ENCODE measurements around the gene CEND1.

Gene CEND1

DNA sequence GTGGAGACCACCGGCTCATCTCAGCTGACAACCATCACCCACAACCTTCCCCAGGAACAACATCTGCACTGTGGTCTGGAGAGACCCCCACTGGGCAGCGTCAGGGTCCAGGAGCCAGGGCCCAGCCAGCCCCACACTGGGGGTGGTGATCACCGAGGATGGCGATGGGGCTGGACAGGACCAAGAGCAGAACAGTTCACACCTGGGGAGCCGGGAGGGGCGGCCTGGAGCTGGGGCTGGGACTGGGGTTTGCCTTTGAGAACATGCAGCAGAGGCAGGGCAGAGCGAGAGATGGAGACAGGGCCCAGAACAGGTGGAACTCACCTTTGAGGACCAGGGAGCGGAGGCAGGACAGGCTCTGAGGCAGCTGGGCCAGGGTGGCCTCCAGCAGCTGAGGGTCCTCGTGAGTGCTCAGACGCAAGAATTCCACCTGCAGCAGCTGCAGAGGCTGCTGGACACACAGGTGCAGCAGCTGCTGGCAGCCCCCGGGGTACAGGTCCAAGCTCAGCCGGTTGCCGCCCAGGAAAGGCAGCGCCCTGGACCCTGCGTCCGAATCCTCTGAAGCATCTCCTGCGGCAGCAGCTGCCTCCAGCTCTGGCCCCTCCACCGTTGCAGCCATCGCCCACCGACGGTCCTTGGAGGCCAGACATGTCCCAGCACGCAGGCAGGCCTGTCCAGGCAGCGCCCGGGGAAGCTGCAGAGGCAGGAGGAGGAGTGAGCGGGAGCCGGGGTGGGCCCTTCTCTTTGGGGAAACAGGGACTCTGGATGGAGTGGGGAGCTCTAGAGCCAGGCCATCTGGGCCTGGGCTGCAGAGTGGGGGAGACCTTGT lies 14.1 kb upstream of the CEND1 start:
- Histone ChIP-seq H3K9me3 (replicated peaks; ENCODE audit: insufficient read depth, low read length) (no peaks in the 10 kb centered on the region), H3K9me2 (replicated peaks; ENCODE audit: insufficient read depth, low read length) (no peaks in the 10 kb centered on the region), H3K36me3 (replicated peaks; ENCODE audit: insufficient read depth, low read length) (no peaks in the 10 kb centered on the region), H3F3A (ENCODE audit: insufficient read depth, low read length) (peaks cover 13% of the 10 kb centered on the region), H3K9ac (ENCODE audit: low read length) (peak overlapping the region; percentile 85), H4K20me1 (ENCODE audit: insufficient read depth, low read length) (no peaks in the 10 kb centered on the region), H3K27me3 (replicated peaks; ENCODE audit: insufficient read depth, low read length) (no peaks in the 10 kb centered on the region), H3K27ac (ENCODE audit: low read length) (no peak overlapping the region; the same call in 1 of the 2 replicates), H3K4me1 (ENCODE audit: low read length) (peaks cover 8% of the 10 kb centered on the region; the same call in 1 of the 2 replicates), H3K4me3 (ENCODE audit: low read length) (peak overlapping the region; percentile 95), H3K4me2 (ENCODE audit: low read depth, low read length) (peak overlapping the region; percentile 98), H3K79me2 (ENCODE audit: low read length) (peaks cover 42% of the 10 kb centered on the region), H2AFZ (ENCODE audit: low read length) (peak overlapping the region; percentile 74)
- no peak for DNase-seq
- TF ChIP-seq, protein P1, sequence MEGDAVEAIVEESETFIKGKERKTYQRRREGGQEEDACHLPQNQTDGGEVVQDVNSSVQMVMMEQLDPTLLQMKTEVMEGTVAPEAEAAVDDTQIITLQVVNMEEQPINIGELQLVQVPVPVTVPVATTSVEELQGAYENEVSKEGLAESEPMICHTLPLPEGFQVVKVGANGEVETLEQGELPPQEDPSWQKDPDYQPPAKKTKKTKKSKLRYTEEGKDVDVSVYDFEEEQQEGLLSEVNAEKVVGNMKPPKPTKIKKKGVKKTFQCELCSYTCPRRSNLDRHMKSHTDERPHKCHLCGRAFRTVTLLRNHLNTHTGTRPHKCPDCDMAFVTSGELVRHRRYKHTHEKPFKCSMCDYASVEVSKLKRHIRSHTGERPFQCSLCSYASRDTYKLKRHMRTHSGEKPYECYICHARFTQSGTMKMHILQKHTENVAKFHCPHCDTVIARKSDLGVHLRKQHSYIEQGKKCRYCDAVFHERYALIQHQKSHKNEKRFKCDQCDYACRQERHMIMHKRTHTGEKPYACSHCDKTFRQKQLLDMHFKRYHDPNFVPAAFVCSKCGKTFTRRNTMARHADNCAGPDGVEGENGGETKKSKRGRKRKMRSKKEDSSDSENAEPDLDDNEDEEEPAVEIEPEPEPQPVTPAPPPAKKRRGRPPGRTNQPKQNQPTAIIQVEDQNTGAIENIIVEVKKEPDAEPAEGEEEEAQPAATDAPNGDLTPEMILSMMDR (IDR thresholded peaks at IDR 0.05; ENCODE audit: low read length): no peak
- TF ChIP-seq EZH2 (optimal IDR thresholded peaks at IDR 0.05; ENCODE audit: low read depth, low read length) (no peak), EZH2phosphoT487 (IDR thresholded peaks at IDR 0.05; ENCODE audit: low read length) (no peak)

DNA sequence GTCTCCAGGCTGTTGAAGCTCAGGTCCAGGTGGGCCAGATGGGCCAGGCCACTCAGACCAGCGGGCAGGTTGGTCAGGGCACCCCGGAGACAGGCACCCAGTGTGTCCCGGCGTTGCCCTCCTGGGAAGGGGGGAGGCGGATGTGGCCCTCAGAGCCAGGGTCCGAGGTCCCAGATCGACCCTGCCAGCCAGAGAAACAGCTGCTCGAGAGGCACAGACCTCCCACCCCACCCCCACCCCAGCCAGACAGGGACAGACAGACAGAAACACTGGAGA lies 13.5 kb upstream of the CEND1 start:
- Histone ChIP-seq H3K9ac (ENCODE audit: low read length) (no peak overlapping the region), H3K4me2 (ENCODE audit: low read depth, low read length) (peak overlapping the region; percentile 98; the same call in 1 of the 2 replicates), H3K27me3 (replicated peaks; ENCODE audit: insufficient read depth, low read length) (no peaks in the 10 kb centered on the region), H3K9me2 (replicated peaks; ENCODE audit: insufficient read depth, low read length) (no peaks in the 10 kb centered on the region), H3K4me3 (ENCODE audit: low read length) (peak overlapping the region; percentile 95; the same call in 1 of the 2 replicates), H4K20me1 (ENCODE audit: insufficient read depth, low read length) (no peaks in the 10 kb centered on the region), H3K9me3 (replicated peaks; ENCODE audit: insufficient read depth, low read length) (no peaks in the 10 kb centered on the region), H3K27ac (ENCODE audit: low read length) (no peak overlapping the region), H3K36me3 (replicated peaks; ENCODE audit: insufficient read depth, low read length) (no peaks in the 10 kb centered on the region), H3K4me1 (ENCODE audit: low read length) (peaks cover 6% of the 10 kb centered on the region; the same call in 1 of the 2 replicates), H2AFZ (ENCODE audit: low read length) (no peak overlapping the region), H3K79me2 (ENCODE audit: low read length) (peaks cover 36% of the 10 kb centered on the region), H3F3A (ENCODE audit: insufficient read depth, low read length) (peaks cover 13% of the 10 kb centered on the region)
- DNase-seq: no peak
- TF ChIP-seq, protein P1 (IDR thresholded peaks at IDR 0.05; ENCODE audit: low read length): no peak
- TF ChIP-seq EZH2phosphoT487 (IDR thresholded peaks at IDR 0.05; ENCODE audit: low read length) (no peak), EZH2 (optimal IDR thresholded peaks at IDR 0.05; ENCODE audit: low read depth, low read length) (no peak)

DNA sequence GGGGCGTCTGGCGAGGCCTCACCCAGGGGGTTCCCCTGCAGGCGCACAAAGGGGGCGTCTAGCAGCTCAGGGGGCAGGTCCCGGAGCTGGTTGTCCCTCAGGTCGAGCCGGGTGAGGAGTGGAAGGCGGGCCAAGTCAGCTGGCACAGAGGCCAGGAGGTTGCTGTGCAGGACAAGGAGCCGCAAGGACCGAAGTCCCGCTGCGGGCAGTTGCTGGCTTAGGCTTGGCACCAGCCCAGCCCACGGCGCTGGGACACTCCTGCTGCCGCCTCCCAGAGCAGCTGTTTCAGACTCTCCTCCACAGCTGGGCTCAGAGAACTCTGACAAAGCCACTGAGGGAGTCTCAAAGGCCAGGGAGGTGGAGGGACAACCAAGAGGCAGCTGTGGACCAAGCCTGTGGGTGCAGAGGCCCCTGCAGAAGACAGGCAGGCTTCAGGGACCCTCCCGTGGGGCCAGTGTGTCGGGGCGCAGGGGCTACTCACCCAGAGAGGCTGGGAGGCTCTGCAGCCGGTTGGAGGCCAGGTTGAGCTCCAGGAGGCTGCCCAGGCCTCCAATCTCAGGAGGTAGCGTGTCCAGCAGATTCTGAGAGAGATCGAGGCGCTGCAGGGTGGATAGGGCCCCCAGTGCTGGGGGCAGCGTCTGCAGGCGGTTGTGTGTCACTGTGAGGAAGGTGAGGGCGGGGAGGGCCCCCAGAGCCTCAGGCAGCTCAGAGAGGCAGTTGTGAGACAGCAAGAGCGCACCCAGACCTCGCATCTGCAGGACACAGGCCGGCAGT lies 13.0 kb upstream of the CEND1 start:
- no peak overlapping the region for H3K9ac ChIP-seq (ENCODE audit: low read length)

More for the DNA sequence above, 13.0 kb upstream of the CEND1 start:
- Histone ChIP-seq H3K4me2 (ENCODE audit: low read depth, low read length) (peak overlapping the region; percentile 2; the same call in 1 of the 2 replicates), H2AFZ (ENCODE audit: low read length) (no peak overlapping the region), H3K36me3 (replicated peaks; ENCODE audit: insufficient read depth, low read length) (no peaks in the 10 kb centered on the region), H3K79me2 (ENCODE audit: low read length) (peaks cover 33% of the 10 kb centered on the region), H3K27me3 (replicated peaks; ENCODE audit: insufficient read depth, low read length) (no peaks in the 10 kb centered on the region), H3K4me3 (ENCODE audit: low read length) (no peak overlapping the region), H3F3A (ENCODE audit: insufficient read depth, low read length) (peaks cover 14% of the 10 kb centered on the region), H4K20me1 (ENCODE audit: insufficient read depth, low read length) (no peaks in the 10 kb centered on the region), H3K9me3 (replicated peaks; ENCODE audit: insufficient read depth, low read length) (no peaks in the 10 kb centered on the region), H3K4me1 (ENCODE audit: low read length) (0 out of 2 replicates have a peak, but pooled peaks cover 5% of the 10 kb centered on the region), H3K9me2 (replicated peaks; ENCODE audit: insufficient read depth, low read length) (no peaks in the 10 kb centered on the region), H3K27ac (ENCODE audit: low read length) (no peak overlapping the region)
- DNase-seq: no peak
- TF ChIP-seq EZH2phosphoT487 (IDR thresholded peaks at IDR 0.05; ENCODE audit: low read length) (no peak), EZH2 (optimal IDR thresholded peaks at IDR 0.05; ENCODE audit: low read depth, low read length) (no peak)

All from MM.1S (cell line).